HG03342 (cell line): ENCODE data around the gene NYAP1.
"Not testable (repeated sequence)": the region's sequence is repeated elsewhere in the genome, so short reads cannot be mapped to it uniquely, and the experiment has no call there.

Source experiments
- ATAC-seq: cut with Tn5 transposase; IDR thresholded peaks from one replicate; pipeline ENCODE4 v1.9.1; 2021; ENCODE audit warnings: mild to moderate bottlenecking, moderate library complexity; ENCODE audit not compliant: unreplicated experiment

The NYAP1 gene

DNA sequence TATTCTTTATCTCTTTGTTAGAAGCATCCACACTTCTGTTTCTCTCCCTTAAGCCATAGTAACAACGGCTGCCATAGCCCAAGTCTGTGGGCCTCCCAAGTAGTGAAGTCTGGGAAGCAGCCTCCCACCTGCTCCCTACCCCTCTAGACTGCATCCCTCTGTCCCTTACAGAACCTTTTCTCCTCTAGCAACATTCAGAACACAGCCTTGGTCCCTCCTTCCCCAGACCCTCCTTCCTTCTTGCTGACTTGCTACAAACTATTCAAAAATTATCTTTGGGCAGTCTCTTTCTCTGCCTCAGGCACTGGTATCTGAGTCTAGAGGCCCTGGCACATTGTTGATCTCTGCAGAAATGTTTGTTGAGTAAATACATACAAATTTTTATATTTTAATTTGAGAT lies 2.3 kb upstream of the NYAP1 start:
- ATAC-seq, result no peak

DNA sequence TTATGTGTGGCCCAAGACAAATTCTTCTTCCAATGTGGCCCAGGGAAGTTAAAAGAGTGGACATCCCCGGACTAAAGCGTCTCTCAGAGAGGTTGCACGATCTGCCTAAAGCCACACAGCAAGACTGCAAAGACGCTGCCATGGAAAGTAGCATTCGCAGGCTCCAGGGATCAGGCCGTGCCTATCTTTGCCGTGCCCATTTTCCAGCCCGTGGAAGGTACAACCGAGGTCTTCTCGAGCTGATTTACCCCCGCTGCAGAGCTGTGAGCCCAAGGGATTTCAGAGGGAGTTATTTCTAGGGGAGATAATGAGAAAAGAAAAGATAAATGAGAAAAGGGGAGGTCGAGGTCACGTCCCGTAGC lies 1.0 kb upstream of the NYAP1 start:
- no peak for ATAC-seq

DNA sequence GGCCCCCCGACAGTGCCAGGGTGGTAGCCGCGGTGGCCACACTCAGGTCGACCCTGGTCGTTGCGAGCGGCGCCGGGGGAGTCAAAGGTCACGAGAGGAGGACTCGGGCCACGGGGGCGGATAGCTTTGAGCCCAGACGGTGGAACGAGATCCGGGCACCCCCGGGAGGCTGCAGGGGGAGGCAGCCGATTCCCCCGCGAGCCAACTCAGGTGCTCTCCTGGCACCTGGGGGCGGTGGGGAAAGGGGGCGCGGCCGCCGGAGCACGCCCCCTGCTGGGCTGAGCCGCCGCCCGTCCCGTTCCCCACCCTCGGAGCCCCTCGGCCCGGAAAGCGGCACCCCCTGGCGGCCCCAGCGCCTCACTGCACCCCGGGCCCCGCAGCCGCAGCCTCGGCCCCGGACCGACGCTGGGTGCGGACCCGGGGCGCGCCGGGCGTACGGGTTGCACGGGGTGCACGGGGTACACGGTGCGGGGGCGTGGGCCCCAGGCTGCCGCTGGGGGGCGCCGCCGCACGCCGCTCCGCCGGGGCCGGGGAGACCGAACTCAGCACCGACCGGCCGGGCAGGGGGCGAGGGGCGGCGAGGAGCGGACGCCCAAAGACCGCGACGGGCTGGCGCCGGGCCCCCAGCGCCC lies 521 bp upstream of the NYAP1 start:
- ATAC-seq, result peak; percentile 44

DNA sequence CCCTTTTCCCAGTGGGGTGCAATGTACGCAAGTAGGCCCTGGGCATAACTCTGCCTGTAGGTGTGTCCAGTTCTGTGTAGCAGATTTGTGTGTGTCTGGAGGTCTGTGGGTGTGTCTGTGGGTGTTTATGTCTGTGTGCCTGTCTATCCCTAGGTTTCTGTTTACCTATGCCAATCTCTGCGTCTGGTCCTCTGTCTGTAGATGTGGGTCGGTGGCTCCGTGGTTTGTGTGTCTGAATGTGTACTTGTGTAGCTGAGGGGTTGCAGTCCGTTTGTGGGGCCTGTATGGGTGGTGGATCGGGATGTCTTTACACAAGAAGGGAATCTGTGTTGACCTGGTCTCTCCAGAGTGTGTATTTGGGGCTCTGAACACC lies 932 bp downstream of the NYAP1 start:
- ATAC-seq, result no peak

DNA sequence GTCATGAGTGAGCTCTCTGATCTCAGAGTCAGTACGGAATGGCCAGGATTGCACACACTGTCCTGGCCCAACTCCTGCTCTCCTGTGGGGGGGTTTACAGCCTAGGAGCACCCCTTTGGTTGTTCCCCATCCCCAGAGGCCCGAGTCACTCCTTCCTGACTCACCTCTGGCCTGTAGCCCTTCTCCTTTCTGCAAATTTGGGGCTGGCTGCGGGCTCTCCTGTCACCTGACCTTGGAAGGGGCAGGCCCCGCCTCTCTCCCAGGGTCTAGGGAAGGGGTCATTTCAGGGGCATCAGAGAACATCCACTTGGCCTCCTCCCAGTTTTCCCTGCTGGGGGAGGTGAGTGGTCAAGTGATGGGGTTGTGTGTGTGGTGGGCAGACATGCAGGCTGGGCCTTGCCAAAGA lies 1.7 kb downstream of the NYAP1 start:
- ATAC-seq, result no peak

DNA sequence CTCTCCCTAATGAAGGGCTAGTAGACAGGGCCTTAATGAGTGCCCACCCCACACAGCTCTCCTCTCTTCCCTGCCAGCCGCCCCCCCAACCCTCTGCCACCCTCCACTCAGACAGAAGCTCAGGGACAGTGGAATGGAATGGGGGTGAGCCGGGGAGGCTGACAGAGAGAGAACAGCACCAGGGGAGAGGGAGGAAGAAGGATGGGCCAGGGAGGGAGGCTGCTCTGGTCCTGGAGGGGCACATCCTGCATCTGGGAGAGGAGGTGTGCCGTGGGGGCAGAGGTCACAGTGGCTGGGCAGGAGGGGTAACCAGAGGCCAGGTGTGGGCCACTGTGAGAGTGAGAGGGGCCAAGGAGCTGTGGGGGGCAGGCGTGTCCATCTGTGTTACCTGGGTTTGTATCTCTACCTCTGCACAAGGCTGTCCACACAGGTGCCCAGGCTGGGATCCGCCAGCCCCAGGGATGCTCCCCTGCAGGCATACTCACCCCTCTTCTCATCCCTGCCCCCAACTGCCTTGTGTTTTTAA lies 2.4 kb downstream of the NYAP1 start:
- ATAC-seq, result no peak

DNA sequence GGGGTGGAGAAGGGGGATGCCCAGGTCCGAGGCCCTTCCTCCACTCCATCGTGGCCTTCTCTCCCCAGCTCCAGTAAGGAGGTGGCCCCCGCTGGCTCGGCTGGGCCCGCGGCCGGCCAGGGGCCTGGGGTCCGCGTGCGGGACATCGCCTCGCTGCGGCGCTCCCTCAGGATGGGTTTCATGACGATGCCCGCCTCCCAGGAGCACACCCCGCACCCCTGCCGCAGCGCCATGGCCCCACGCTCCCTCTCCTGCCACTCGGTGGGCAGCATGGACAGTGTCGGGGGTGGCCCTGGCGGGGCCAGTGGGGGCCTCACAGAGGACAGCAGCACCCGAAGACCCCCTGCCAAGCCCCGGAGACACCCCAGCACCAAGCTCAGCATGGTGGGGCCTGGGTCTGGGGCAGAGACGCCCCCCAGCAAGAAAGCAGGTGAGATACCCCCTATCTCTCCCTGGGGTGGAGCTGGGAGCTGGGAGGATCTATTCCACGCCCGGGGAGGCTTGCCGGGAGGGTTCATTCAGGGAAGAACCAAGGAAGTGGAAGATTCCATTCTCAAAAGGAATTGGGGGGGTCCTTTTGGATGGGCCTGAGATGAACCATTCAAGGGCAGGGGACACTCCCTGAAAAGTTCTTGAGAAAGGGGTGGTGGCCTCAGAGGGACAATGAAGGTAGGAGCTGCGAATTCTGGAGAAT lies 3.2 kb downstream of the NYAP1 start:
- no peak for ATAC-seq

DNA sequence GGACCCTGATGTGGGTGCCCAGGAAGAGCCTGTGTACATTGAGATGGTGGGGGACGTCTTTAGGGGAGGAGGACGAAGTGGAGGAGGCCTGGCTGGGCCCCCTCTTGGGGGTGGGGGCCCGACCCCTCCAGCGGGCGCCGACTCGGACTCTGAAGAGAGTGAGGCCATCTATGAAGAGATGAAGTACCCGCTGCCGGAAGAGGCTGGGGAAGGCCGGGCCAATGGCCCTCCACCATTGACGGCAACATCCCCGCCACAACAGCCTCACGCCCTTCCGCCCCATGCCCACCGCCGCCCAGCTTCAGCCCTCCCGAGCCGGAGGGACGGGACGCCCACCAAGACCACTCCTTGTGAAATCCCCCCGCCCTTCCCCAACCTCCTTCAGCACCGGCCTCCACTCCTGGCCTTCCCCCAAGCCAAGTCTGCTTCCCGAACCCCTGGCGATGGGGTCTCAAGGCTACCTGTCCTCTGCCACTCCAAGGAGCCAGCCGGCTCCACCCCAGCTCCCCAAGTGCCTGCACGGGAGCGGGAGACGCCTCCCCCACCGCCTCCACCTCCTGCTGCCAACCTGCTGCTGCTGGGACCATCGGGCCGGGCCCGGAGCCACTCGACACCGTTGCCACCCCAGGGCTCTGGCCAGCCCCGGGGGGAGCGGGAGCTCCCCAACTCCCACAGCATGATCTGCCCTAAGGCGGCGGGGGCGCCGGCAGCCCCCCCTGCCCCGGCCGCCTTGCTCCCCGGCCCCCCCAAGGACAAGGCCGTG lies 4.8 kb downstream of the NYAP1 start:
- ATAC-seq, result no peak

DNA sequence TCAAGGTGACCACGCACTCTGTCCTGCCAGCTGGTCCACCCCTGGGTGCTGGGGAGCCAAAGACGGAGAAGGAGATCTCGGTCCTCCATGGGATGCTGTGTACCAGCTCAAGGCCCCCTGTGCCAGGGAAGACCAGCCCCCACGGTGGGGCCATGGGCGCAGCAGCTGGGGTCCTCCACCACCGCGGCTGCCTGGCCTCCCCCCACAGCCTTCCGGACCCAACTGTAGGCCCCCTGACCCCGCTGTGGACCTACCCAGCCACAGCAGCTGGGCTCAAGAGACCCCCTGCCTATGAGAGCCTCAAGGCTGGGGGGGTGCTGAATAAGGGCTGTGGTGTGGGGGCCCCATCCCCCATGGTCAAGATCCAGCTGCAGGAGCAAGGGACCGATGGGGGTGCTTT lies 5.4 kb downstream of the NYAP1 start:
- no peak for ATAC-seq

DNA sequence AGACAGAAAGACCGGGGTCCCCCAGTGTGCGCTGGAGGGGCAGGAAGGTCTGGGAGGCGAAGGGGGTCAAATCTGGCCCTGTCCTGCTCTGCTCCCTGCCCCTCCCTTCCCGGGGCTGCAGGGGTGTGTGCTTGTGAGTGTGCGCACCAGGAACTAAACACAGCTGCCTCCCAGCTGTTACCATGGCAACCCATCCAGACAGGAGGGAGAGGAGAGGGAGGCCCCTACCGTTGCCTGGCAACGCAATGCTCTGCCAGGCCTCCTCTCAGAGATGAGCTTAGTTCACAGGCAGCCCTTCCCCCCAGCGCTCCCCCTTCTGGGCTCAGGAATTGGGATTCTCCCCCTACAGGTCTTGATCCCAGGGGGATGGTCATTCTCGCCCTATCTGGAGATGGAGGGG lies 6.1 kb downstream of the NYAP1 start:
- ATAC-seq, result no peak

DNA sequence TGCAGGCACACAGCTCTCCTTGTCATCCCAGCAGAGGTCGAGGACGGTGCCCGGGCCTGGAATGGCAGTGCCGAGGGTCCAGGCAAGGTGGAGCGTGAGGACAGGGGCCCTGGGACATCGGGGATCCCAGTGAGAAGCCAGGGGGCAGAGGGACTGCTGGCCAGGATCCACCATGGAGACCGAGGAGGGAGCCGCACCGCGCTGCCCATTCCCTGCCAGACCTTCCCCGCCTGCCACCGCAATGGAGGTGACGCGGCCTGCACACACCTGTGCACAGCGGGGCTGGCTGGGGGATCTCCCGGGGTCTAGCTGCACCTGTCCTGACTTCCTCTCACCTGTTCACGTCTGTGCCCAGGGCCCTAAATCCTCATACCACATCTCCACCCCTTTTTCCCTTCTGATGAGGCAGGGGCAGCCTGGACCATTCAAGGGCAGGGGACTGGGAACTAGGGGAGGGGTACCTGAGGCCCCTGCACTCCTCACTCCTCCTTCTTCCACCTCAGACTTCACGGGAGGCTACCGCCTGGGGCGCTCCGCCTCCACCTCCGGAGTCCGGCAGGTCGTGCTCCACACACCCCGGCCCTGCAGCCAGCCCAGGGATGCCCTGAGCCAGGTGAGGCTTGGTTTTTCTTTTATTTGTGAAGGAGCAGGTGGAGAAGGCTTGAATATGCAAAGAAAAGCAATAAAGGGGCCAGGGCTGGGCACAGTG lies 6.9 kb downstream of the NYAP1 start:
- ATAC-seq, result no peak

DNA sequence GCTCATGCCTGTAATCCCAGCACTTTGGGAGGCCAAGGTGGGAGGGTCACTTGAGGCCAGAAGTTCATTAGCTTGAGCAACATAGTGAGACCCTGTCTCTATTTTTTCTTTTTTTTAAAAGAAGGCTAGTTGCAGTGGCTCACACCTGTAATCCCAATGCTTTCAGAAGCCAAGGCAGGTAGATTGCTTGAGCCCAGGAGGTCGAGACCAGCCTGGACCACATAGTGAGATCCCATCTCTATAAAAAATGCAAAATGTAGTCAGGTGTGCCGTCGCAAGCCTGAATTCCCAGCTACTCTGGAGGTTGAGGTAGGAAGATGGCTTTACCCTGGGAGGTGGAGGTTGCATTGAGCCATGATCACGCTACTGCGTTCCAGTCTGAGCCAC lies 7.5 kb downstream of the NYAP1 start:
- ATAC-seq, result no peak

DNA sequence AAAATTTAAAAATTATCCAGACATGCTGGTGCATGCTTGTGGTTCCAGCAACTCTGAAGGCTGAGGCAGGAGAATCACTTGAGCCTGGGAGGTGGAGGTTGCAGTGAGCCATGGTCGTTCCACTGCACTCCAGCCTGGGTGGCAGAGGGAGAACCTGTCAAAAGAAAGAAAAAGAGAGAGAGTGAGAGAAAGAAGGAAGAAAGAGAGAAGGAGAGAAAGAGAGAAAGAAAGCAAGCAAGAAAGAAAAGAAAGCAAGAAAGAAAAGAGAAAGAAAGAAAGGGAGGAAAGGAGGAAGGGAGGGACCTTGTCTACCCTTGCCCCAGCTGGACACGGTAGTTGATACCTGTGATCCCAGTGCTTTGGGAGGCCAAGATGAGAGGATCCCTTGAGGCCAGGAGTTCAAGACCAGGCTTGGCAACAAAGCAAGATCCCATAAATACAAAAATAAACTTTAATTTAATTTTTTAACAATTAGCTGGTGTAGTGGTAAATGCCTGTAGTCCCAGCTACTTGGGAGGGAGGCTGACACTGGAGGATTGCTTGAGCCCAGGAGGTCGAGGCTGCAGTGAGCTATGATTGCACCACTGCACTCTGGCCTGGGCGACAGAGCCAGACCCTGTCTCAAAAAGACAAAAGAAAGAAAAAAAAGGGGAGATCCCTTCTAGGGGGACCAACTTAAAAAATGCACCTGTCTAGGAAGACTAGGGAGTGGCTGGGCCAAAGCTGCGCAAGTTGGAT lies 9.2 kb downstream of the NYAP1 start:
- ATAC-seq, result no peak

DNA sequence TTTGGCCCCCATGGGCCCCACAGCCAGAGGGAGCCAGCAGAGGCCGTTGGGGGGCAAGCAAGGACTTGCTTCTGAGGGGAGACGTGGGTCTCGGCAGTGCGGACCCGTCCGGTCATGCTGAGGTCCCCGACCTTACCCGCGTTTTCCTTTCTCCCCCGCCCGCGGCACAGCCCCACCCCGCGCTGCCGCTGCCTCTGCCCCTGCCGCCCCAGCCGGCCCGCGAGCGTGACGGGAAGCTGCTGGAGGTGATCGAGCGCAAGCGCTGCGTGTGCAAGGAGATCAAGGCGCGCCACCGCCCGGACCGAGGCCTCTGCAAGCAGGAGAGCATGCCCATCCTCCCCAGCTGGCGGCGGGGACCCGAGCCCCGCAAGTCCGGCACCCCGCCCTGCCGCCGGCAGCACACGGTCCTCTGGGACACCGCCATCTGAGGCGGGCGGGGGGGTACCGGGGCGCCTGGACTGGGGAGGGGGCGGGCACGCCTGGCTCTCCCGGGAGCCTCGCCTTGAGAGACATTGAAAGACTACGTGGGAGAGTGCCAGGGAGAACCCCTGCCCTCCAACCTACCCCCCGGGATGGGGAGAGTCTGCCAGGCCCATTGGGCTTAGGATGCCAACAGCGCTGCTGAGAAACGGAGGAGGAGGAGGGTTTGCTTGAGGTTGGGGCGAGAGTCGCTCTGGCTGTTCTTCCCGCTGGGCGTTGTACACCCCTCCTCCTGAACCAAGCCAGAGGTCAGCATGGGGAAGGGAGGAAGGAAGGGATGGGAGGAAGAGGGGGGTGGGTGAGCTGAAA lies 9.9 kb downstream of the NYAP1 start:
- no peak for ATAC-seq

DNA sequence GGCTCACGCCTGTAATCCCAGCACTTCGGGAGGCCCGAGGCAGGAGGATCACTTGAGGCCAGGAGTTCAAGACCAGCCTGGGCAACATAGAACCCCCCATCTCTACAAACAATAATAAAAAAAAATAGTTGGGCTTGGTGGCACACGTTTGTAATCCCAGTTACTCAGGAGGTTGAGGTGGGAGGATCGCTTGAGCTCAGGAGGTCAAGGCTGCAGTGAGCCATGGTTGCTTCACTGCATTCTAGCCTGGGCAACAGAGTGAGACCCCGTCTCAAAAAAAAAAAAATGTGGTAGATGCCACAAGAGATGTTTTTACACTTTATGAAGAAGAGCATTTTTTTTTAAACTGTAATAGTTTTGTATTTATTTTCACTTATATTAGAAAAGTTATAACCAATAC lies 12.8 kb downstream of the NYAP1 start:
- no peak for ATAC-seq

DNA sequence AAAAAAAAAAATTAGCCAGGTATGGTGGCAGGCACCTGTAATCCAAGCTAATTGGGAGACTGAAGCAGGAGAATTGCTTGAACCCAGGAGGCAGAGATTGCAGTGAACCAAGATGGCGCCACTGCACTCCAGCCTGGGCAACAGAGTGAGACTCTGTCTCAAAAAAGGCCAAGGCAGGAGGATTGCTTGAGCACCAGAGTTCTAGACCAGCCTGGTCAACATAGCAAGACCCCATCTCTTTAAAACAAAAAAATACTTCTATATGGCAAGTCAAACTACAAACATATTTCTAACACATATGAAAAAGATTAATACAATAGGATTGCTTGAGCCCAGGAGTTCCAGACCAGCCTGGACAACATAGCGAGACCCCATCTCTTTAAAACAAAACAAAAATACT lies 17.0 kb downstream of the NYAP1 start:
- not testable (repeated sequence) for ATAC-seq

DNA sequence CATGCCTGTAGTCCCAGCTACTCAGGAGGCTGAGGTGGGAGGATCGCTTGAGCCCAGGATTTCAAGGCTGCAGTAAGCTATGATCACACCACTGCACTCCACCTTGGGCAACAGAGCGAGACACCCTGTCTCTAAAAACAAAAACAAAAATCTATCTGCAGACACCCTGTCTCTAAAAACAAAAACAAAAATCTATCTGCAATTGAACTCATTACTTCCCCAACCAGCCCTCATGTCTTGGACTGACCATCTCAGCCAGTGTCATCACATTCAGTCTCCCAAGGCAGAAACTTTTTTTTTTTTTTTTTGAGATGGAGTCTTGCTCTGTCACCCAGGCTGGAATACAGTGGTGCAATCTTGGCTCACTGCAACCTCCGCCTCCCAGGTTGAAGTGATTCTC lies 20.3 kb downstream of the NYAP1 start:
- ATAC-seq, result not testable (repeated sequence)

DNA sequence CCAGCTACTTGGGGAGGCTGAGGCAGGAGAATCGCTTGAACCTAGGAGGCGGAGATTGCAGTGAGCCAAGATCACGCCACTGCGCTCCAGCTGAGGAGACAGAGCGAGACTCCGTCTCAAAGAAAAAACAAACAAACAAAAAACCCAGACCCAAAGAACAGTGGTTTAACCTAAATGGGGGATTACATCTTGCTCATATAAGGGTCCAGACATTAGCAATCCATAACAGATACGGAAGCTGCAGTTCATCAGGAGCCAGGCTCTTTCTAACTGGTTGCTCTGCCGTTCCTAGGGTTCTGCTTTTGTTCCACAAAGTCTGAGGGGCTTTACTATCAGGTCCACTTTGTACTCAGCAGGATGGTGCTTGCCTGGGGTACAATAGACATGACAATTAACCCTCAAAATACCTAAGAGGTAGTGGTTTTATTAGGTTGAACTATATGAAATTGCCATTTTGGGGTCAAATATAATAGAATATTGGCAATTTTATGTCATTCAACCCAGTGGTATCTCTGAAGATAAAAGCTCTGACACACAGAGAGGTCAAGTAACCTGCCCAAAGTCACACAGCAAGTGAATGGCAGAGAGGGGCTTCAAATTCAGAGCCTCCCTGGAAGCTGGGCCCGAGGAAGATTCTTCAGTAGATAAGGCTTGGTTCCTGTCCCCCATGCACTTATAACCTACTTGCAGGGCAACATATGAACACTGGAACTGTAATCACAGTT lies 21.3 kb downstream of the NYAP1 start:
- ATAC-seq, result no peak

DNA sequence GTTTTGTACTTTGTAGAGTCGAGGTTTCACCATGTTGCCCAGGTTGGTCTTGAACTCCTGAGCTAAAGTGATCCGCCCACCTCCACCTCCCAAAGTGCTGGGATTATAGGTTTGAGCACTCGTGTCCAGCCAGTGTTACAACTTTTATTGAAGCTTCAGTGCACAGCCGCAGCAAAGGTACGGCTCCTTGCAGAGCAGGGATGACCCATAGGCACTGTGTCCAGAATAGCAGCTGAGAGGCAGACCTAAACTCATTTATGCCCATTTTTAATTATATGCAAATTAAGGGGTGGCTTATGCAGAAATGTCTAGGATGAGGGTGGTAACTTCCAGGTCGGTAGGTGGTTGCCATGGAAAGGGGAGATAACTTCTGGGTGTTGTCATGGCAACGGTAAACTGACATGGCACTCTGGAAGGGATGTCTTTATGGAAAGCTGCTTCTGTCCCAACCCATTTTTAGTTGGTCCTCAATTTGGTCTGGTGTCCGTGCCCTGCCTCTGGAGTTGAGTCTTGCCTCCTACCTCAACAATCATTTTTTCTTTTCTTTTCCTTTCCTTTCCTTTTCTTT lies 22.7 kb downstream of the NYAP1 start:
- ATAC-seq, result no peak
